K562 (cell line): Measurements from ENCODE around the gene CBLN2. TPM values are rescaled to one million over a fixed set of nuclear protein-coding genes. Genes with fewer than 3 reads are reported as not detected.

Experiments
- ATAC-seq: fragments of 200-7000 bp; cut with Tn5 transposase; 3 replicates; pipeline ENCODE4 v1.9.1; 2020; ENCODE audit warnings: moderate library complexity
- BruUV-seq: library from RNA; stranded (reverse); fragments of 400-500 nt; replicated peaks from 2 replicates; lab custom pipeline; 2021; lab: Mats Ljungman, UMichigan
- CTCF ChIA-PET: fragments of 300-600 bp; formaldehyde crosslinking; extraction: SDS; loops from one replicate; lab custom pipeline; 2021; ENCODE audit warnings: low intra/inter-chr PET ratio; lab: Yijun Ruan, JAX
- POLR2A ChIA-PET: fragments of 300-600, 350-650 bp; sonication (Branson Sonifier 250); formaldehyde crosslinking; extraction: SDS; loops from one replicate; lab custom pipeline; 2021; ENCODE audit warnings: antibody characterized with exemption, inconsistent platforms; lab: Yijun Ruan, JAX
- DNase-seq, 4 experiments: peaks; one replicate each; pipeline versions ENCODE4 v3.0.0 to v3.0.0-alpha.2; 2011 to 2018; ENCODE audit warnings: low spot score in 3 of 4, mixed read lengths in 3 of 4; ENCODE audit errors: extremely low read depth in 1 of 4
- FAIRE-seq: peaks from 2 replicates; lab custom pipeline; 2011; peaks lifted over from hg19 to GRCh38; lab: Jason Lieb, UNC
- H2AFZ ChIP-seq: 2 replicates; pipeline ENCODE4 v1.6.0; 2011; ENCODE audit warnings: low read depth, low read length, control low read depth, inconsistent platforms
- H3K27ac ChIP-seq: fragments of 200-600 bp; 3 replicates; pipeline ENCODE4 v1.8.0; 2011; ENCODE audit warnings: low read depth, mild to moderate bottlenecking, control low read depth, inconsistent platforms, low read length, moderate library complexity, mixed read lengths; ENCODE audit errors: extremely low read depth
- H3K27me3 ChIP-seq, 2 experiments: fragments of 300-600 bp in 1 of 2; 2 replicates in 1 of 2; 3 replicates in 1 of 2; pipeline versions ENCODE4 v1.6.0 to v1.8.0; 2011; ENCODE audit warnings: inconsistent platforms in 2 of 2, low read length in 2 of 2, mild to moderate bottlenecking in 1 of 2, mixed read lengths in 1 of 2, moderate library complexity in 1 of 2; ENCODE audit not compliant: control insufficient read depth in 2 of 2, insufficient read depth in 2 of 2
- H3K36me3 ChIP-seq: fragments of 300-600 bp; 3 replicates; pipeline ENCODE4 v1.8.0; 2011; ENCODE audit warnings: mild to moderate bottlenecking, low read length, inconsistent platforms; ENCODE audit not compliant: control insufficient read depth, insufficient read depth
- H3K4me1 ChIP-seq, 2 experiments: fragments of 200-600 bp in 1 of 2; replicated peaks in 1 of 2; 2 replicates in 1 of 2; 3 replicates in 1 of 2; pipeline versions ENCODE4 v1.5.1 to v1.8.0; 2011; ENCODE audit warnings: inconsistent platforms in 2 of 2, low read length in 2 of 2, mild to moderate bottlenecking in 1 of 2, mixed read lengths in 1 of 2, moderate library complexity in 1 of 2; ENCODE audit not compliant: control insufficient read depth in 2 of 2, insufficient read depth in 2 of 2
- H3K4me2 ChIP-seq: 2 replicates; pipeline ENCODE4 v1.6.1; 2011; ENCODE audit warnings: low read length, control low read depth, inconsistent platforms, mixed read lengths; ENCODE audit not compliant: insufficient read depth
- H3K4me3 ChIP-seq: fragments of 200-600 bp; sonication (generic), shearing (Covaris generic); 2 replicates; pipeline ENCODE4 v1.5.1; 2016; ENCODE audit warnings: control low read depth, inconsistent platforms
- H3K79me2 ChIP-seq: fragments of 200-600 bp; 3 replicates; pipeline ENCODE4 v1.8.0; 2011; ENCODE audit warnings: low read length, inconsistent platforms; ENCODE audit not compliant: control insufficient read depth, insufficient read depth
- H3K9ac ChIP-seq, 2 experiments: 2 replicates each; pipeline versions ENCODE4 v1.6.0 to v1.6.1; 2011; ENCODE audit warnings: low read depth in 2 of 2, low read length in 2 of 2, control low read depth in 1 of 2, inconsistent platforms in 1 of 2, mild to moderate bottlenecking in 1 of 2, mixed read lengths in 1 of 2; ENCODE audit not compliant: insufficient read depth in 1 of 2
- H3K9me1 ChIP-seq: one replicate; pipeline ENCODE4 v1.6.0; 2011; ENCODE audit warnings: inconsistent platforms, mild to moderate bottlenecking, low read length, moderate library complexity; ENCODE audit not compliant: control insufficient read depth, insufficient read depth
- H3K9me3 ChIP-seq: replicated peaks from 2 replicates; pipeline ENCODE4 v1.5.1; 2011; ENCODE audit warnings: low read depth, low read length, inconsistent platforms; ENCODE audit not compliant: control insufficient read depth, insufficient read depth
- H4K20me1 ChIP-seq: replicated peaks from 2 replicates; pipeline ENCODE4 v1.6.1; 2011; ENCODE audit warnings: low read length, inconsistent platforms, mixed read lengths; ENCODE audit not compliant: control insufficient read depth, insufficient read depth
- CREB1 ChIP-seq, 2 experiments: sonication (generic) in 1 of 2; formaldehyde crosslinking in 1 of 2; IDR thresholded peaks; 2 replicates each; pipeline versions ENCODE4 v1.6.1 to v1.8.0; 2012 to 2022; ENCODE audit warnings: inconsistent platforms in 1 of 2, mild to moderate bottlenecking in 1 of 2, missing genetic modification reagents in 1 of 2, moderate library complexity in 1 of 2
- DIDO1 ChIP-seq: fragments of 450-650 bp; IDR thresholded peaks from 2 replicates; pipeline ENCODE4 v1.6.1; 2016; ENCODE audit warnings: low read depth, missing biosample characterization, missing genetic modification characterization
- DNMT1 ChIP-seq: fragments of 450-650 bp; IDR thresholded peaks from 2 replicates; pipeline ENCODE4 v1.6.1; 2016; ENCODE audit warnings: antibody characterized with exemption, mild to moderate bottlenecking
- GATAD2B ChIP-seq: fragments of 450-650 bp; IDR thresholded peaks from 2 replicates; pipeline ENCODE4 v1.6.1; 2017; ENCODE audit warnings: mild to moderate bottlenecking, borderline replicate concordance
- HMGN3 ChIP-seq: IDR thresholded peaks from 2 replicates; pipeline ENCODE4 v1.6.1; 2011; ENCODE audit warnings: borderline replicate concordance, low read depth, mild to moderate bottlenecking, mixed read lengths, low read length; ENCODE audit not compliant: insufficient read length; ENCODE audit errors: extremely low read depth
- HOXB6 ChIP-seq: fragments of 250-450 bp; sonication (Bioruptor Pico); IDR thresholded peaks from 2 replicates; pipeline ENCODE4 v1.5.1; 2022; ENCODE audit warnings: mild to moderate bottlenecking, borderline replicate concordance
- KAT8 ChIP-seq: fragments of 450-650 bp; IDR thresholded peaks from 2 replicates; pipeline ENCODE4 v1.6.1; 2016; ENCODE audit warnings: low read depth, mild to moderate bottlenecking
- KDM4B ChIP-seq, 2 experiments: fragments of 450-650 bp in 1 of 2; sonication (generic) in 1 of 2; IDR thresholded peaks; 2 replicates each; pipeline ENCODE4 v1.6.1; 2016 to 2017; ENCODE audit warnings: borderline replicate concordance in 2 of 2, antibody characterized with exemption in 1 of 2, low read depth in 1 of 2, mild to moderate bottlenecking in 1 of 2
- KLF10 ChIP-seq: fragments of 250-450 bp; sonication (Bioruptor Pico); IDR thresholded peaks from 2 replicates; pipeline ENCODE4 v1.6.1; 2021; ENCODE audit warnings: matching md5 sums
- TAF7 ChIP-seq: fragments of 450-650 bp; IDR thresholded peaks from 2 replicates; pipeline ENCODE4 v1.6.1; 2016; ENCODE audit warnings: missing genetic modification characterization, missing compliant biosample characterization
- ZBTB1 ChIP-seq: sonication (generic); formaldehyde crosslinking; IDR thresholded peaks from 2 replicates; pipeline ENCODE4 v1.8.1; 2023; ENCODE audit warnings: missing genetic modification reagents, low read depth, mild to moderate bottlenecking, borderline replicate concordance
- ZFP36 ChIP-seq: fragments of 150-350 bp; IDR thresholded peaks from 2 replicates; pipeline ENCODE4 v1.6.1; 2018; ENCODE audit warnings: low read length, low read depth; ENCODE audit not compliant: partially characterized antibody
- WGBS: fragments of 100-300 bp; shearing (Covaris generic); methylation state at CpG from one replicate; pipeline ENCODE4 v1.1.6; 2016; ENCODE audit warnings: low coverage, mixed read lengths; ENCODE audit not compliant: insufficient coverage; ENCODE audit errors: missing lambda C conversion rate; 5-methylcytosine and 5-hydroxymethylcytosine counted together
- in situ Hi-C: fragments of 300-500 bp; cut with MboI; formaldehyde crosslinking; loops from 4 replicates; pipeline ENCODE4 v1.15.0; 2018; ENCODE audit warnings: inconsistent platforms, mixed read lengths
- intact Hi-C: fragments of 100-400 bp; cut with micrococcal nuclease; formaldehyde crosslinking; loops from 2 replicates; pipeline ENCODE4 v1.14.2; 2022
- polyA plus RNA-seq, 8 experiments: library from polyadenylated mRNA; depleted of rRNA in 4 of 8; stranded (reverse) in 5 of 8; unstranded in 3 of 8; fragments of >200 nt; fragmentation: Nextera tagmentation in 2 of 8; fragmentation: Illumina TruSeq in 1 of 8; extraction: Ambion mirVana in 2 of 8; extraction: Trizol in 1 of 8; gene quantifications; 2 replicates each; pipeline versions ENCODE4 v1.2.1 to v1.2.3, GENCODE V29; 2011 to 2014; ENCODE audit warnings: inconsistent platforms in 1 of 8, missing spikeins in 1 of 8
- total RNA-seq, 7 experiments: library from RNA; depleted of rRNA in 6 of 7; stranded (reverse); fragments of >200 nt in 6 of 7; fragmentation: Illumina TruSeq in 2 of 7; extraction: Trizol in 2 of 7; gene quantifications; 2 replicates each; pipeline versions ENCODE4 v1.2.1 to v1.2.3, GENCODE V29; 2011 to 2021; ENCODE audit warnings: low replicate concordance in 1 of 7
- TF ChIP-seq, protein P1 (sequence below): fragments of 450-650 bp; formaldehyde crosslinking; IDR thresholded peaks from 2 replicates; pipeline ENCODE4 v1.4.0; 2020; ENCODE audit warnings: mild to moderate bottlenecking, mixed read lengths
- TF ChIP-seq, protein P2 (sequence below): fragments of 250-450 bp; sonication (Bioruptor Pico); IDR thresholded peaks from 2 replicates; pipeline ENCODE4 v1.4.0; 2020
- TF ChIP-seq, protein P3 (sequence below): fragments of 450-650 bp; IDR thresholded peaks from 2 replicates; pipeline ENCODE4 v1.6.1; 2017; ENCODE audit warnings: mild to moderate bottlenecking, moderate library complexity

The CBLN2 gene
- total and polyA plus RNA-seq, 9 of the 15 experiments (the other 6 are each of a cell fraction or from before 2014, with no cell fraction given), result not detected

DNA sequence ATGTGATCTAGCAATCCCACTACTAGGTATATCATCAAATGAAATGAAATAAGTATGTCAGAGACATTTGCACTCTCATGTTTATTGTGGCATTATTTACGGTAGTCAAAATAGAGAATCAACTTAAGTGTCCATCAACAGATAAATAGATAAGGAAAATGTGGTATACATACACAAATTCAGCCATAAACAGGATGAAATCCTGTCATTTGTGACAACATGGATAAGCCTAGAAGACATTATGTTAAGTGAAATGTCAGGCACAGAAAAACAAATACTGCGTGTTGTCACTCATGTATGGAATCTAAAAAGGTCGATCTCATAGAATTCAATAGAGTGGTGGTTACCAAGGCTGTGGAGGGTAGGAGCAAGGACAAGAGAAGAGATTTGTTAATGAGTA is 22.1 kb upstream of the CBLN2 start:
- no peaks in the 10 kb centered on the region for H3K4me1 ChIP-seq
- 0% methylated on average over 3 of the region's 3 CpGs for WGBS
- no peak overlapping the region for H2AFZ ChIP-seq
- no peak overlapping the region for H3K27ac ChIP-seq
- no peak overlapping the region for H3K4me3 ChIP-seq
- H3K27me3 ChIP-seq, result no peaks in the 10 kb centered on the region
- in situ Hi-C loops (no loop called here), intact Hi-C loops (no loop called here)
- ChIA-PET CTCF (no interaction called here), POLR2A (no interaction called here)
- FAIRE-seq (no peak), DNase-seq (no peak), ATAC-seq (no peak)
- H3K36me3 ChIP-seq, result no peaks in the 10 kb centered on the region
- H3K9me1 ChIP-seq, result no peaks in the 10 kb centered on the region
- no peaks in the 10 kb centered on the region for H3K9me3 ChIP-seq
- no peak overlapping the region for H3K9ac ChIP-seq
- H4K20me1 ChIP-seq, result no peaks in the 10 kb centered on the region
- no peak overlapping the region for H3K4me2 ChIP-seq
- no peaks in the 10 kb centered on the region for H3K79me2 ChIP-seq
- no TSS peak for BruUV-seq
- TF ChIP-seq GATAD2B, result no peak
- no peak for TF ChIP-seq ZFP36
- TF ChIP-seq, protein P1, sequence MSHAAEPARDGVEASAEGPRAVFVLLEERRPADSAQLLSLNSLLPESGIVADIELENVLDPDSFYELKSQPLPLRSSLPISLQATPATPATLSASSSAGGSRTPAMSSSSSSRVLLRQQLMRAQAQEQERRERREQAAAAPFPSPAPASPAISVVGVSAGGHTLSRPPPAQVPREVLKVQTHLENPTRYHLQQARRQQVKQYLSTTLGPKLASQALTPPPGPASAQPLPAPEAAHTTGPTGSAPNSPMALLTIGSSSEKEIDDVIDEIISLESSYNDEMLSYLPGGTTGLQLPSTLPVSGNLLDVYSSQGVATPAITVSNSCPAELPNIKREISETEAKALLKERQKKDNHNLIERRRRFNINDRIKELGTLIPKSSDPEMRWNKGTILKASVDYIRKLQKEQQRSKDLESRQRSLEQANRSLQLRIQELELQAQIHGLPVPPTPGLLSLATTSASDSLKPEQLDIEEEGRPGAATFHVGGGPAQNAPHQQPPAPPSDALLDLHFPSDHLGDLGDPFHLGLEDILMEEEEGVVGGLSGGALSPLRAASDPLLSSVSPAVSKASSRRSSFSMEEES (CRISPR knock-in tag), result no peak
- TF ChIP-seq CREB1 (IDR thresholded peaks at IDR 0.05), result no peak
- TF ChIP-seq CREB1 (CRISPR knock-in tag; IDR thresholded peaks at IDR 0.05), result no peak
- TF ChIP-seq KDM4B (IDR thresholded peaks at IDR 0.05; ENCODE audit: borderline replicate concordance in 2 of 2, low read depth in 1 of 2), result no peak
- TF ChIP-seq, protein P2, sequence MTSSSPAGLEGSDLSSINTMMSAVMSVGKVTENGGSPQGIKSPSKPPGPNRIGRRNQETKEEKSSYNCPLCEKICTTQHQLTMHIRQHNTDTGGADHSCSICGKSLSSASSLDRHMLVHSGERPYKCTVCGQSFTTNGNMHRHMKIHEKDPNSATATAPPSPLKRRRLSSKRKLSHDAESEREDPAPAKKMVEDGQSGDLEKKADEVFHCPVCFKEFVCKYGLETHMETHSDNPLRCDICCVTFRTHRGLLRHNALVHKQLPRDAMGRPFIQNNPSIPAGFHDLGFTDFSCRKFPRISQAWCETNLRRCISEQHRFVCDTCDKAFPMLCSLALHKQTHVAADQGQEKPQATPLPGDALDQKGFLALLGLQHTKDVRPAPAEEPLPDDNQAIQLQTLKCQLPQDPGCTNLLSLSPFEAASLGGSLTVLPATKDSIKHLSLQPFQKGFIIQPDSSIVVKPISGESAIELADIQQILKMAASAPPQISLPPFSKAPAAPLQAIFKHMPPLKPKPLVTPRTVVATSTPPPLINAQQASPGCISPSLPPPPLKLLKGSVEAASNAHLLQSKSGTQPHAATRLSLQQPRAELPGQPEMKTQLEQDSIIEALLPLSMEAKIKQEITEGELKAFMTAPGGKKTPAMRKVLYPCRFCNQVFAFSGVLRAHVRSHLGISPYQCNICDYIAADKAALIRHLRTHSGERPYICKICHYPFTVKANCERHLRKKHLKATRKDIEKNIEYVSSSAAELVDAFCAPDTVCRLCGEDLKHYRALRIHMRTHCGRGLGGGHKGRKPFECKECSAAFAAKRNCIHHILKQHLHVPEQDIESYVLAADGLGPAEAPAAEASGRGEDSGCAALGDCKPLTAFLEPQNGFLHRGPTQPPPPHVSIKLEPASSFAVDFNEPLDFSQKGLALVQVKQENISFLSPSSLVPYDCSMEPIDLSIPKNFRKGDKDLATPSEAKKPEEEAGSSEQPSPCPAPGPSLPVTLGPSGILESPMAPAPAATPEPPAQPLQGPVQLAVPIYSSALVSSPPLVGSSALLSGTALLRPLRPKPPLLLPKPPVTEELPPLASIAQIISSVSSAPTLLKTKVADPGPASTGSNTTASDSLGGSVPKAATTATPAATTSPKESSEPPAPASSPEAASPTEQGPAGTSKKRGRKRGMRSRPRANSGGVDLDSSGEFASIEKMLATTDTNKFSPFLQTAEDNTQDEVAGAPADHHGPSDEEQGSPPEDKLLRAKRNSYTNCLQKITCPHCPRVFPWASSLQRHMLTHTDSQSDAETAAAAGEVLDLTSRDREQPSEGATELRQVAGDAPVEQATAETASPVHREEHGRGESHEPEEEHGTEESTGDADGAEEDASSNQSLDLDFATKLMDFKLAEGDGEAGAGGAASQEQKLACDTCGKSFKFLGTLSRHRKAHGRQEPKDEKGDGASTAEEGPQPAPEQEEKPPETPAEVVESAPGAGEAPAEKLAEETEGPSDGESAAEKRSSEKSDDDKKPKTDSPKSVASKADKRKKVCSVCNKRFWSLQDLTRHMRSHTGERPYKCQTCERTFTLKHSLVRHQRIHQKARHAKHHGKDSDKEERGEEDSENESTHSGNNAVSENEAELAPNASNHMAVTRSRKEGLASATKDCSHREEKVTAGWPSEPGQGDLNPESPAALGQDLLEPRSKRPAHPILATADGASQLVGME (CRISPR knock-in tag), result no peak
- TF ChIP-seq HOXB6 (CRISPR knock-in tag), result no peak
- TF ChIP-seq KLF10 (CRISPR knock-in tag), result no peak
- no peak for TF ChIP-seq KAT8
- TF ChIP-seq, protein P3, sequence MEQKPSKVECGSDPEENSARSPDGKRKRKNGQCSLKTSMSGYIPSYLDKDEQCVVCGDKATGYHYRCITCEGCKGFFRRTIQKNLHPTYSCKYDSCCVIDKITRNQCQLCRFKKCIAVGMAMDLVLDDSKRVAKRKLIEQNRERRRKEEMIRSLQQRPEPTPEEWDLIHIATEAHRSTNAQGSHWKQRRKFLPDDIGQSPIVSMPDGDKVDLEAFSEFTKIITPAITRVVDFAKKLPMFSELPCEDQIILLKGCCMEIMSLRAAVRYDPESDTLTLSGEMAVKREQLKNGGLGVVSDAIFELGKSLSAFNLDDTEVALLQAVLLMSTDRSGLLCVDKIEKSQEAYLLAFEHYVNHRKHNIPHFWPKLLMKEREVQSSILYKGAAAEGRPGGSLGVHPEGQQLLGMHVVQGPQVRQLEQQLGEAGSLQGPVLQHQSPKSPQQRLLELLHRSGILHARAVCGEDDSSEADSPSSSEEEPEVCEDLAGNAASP, result no peak
- no peak for TF ChIP-seq DIDO1
- TF ChIP-seq ZBTB1 (CRISPR knock-in tag), result no peak
- no peak for TF ChIP-seq HMGN3
- no peak for TF ChIP-seq TAF7
- TF ChIP-seq DNMT1, result no peak
